ENCODE data around the gene ZMYND11. TPM values are rescaled to one million over a fixed set of nuclear protein-coding genes. Genes with fewer than 3 reads are reported as not detected.

Gene ZMYND11
- total and polyA plus RNA-seq, 9 of the 15 experiments (the other 6 are each of a cell fraction or from before 2014, with no cell fraction given): 2.7 to 13.8 (median 8.8) TPM

DNA sequence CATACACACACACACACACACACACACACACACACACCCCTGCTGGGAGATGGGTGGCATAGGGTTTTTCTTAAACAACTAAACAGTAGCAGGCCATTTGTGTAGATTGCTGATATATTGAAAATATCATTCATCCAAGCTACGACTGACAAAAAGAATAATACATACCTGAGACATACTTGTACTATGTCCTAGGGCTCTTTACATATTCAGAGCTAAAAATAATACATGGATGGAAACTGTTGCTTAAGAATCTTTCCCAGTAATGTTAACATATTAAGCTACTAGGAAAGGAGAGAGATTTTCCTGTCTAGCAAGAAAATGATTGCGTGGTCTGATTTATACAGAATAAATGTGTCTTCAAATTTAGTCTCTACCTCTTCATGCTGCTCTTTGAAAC, 46.0 kb upstream of the ZMYND11 start:
- Histone ChIP-seq H3K27ac (ENCODE audit: extremely low read depth, low read depth, low read length) (no peak overlapping the region), H3K36me3 (ENCODE audit: control insufficient read depth, insufficient read depth, low read length) (no peaks in the 10 kb centered on the region), H3K4me2 (ENCODE audit: insufficient read depth, low read length) (no peak overlapping the region), H3K9me3 (replicated peaks; ENCODE audit: control insufficient read depth, insufficient read depth, low read depth, low read length) (no peaks in the 10 kb centered on the region), H3K9ac (ENCODE audit: insufficient read depth in 1 of 2, low read depth in 2 of 2, low read length in 2 of 2) (no peak overlapping the region), H2AFZ (ENCODE audit: low read depth, low read length) (no peak overlapping the region), H3K9me1 (ENCODE audit: control insufficient read depth, insufficient read depth, low read length) (no peaks in the 10 kb centered on the region), H3K79me2 (ENCODE audit: control insufficient read depth, insufficient read depth, low read length) (no peaks in the 10 kb centered on the region), H3K4me3 (no peak overlapping the region), H3K27me3 (ENCODE audit: control insufficient read depth in 2 of 2, insufficient read depth in 2 of 2, low read length in 2 of 2) (peaks cover 0 to 7% of the 10 kb centered on the region in 2 experiments; a peak in 2 of 5 replicates), H4K20me1 (replicated peaks; ENCODE audit: control insufficient read depth, insufficient read depth, low read length) (no peaks in the 10 kb centered on the region; the same call in 1 of the 2 replicates), H3K4me1 (replicated peaks in 1 of 2; ENCODE audit: control insufficient read depth in 2 of 2, insufficient read depth in 2 of 2, low read length in 2 of 2) (peaks cover 6 to 10% of the 10 kb centered on the region in 2 experiments; a peak in 3 of 5 replicates)
- BruUV-seq (replicated peaks): no TSS peak
- intact Hi-C loops (cut with micrococcal nuclease) (no loop called here), in situ Hi-C loops (cut with MboI) (no loop called here)
- no peak for FAIRE-seq
- CTCF ChIA-PET (ENCODE audit: low intra/inter-chr PET ratio): no interaction called here
- no peak for DNase-seq (ENCODE audit: extremely low read depth in 1 of 4, low spot score in 3 of 4)
- ATAC-seq: no peak
- TF ChIP-seq ZNF668 (CRISPR knock-in tag; IDR thresholded peaks at IDR 0.05): no peak
- TF ChIP-seq ZNF77 (CRISPR knock-in tag; IDR thresholded peaks at IDR 0.05): no peak
- TF ChIP-seq, protein P1, sequence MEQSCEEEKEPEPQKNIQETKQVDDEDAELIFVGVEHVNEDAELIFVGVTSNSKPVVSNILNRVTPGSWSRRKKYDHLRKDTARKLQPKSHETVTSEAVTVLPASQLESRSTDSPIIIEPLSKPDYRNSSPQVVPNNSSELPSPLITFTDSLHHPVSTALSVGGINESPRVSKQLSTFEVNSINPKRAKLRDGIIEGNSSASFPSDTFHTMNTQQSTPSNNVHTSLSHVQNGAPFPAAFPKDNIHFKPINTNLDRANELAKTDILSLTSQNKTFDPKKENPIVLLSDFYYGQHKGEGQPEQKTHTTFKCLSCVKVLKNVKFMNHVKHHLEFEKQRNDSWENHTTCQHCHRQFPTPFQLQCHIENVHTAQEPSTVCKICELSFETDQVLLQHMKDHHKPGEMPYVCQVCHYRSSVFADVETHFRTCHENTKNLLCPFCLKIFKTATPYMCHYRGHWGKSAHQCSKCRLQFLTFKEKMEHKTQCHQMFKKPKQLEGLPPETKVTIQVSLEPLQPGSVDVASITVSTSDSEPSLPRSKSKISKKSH (CRISPR knock-in tag; IDR thresholded peaks at IDR 0.05): no peak
- TF ChIP-seq, protein P2, sequence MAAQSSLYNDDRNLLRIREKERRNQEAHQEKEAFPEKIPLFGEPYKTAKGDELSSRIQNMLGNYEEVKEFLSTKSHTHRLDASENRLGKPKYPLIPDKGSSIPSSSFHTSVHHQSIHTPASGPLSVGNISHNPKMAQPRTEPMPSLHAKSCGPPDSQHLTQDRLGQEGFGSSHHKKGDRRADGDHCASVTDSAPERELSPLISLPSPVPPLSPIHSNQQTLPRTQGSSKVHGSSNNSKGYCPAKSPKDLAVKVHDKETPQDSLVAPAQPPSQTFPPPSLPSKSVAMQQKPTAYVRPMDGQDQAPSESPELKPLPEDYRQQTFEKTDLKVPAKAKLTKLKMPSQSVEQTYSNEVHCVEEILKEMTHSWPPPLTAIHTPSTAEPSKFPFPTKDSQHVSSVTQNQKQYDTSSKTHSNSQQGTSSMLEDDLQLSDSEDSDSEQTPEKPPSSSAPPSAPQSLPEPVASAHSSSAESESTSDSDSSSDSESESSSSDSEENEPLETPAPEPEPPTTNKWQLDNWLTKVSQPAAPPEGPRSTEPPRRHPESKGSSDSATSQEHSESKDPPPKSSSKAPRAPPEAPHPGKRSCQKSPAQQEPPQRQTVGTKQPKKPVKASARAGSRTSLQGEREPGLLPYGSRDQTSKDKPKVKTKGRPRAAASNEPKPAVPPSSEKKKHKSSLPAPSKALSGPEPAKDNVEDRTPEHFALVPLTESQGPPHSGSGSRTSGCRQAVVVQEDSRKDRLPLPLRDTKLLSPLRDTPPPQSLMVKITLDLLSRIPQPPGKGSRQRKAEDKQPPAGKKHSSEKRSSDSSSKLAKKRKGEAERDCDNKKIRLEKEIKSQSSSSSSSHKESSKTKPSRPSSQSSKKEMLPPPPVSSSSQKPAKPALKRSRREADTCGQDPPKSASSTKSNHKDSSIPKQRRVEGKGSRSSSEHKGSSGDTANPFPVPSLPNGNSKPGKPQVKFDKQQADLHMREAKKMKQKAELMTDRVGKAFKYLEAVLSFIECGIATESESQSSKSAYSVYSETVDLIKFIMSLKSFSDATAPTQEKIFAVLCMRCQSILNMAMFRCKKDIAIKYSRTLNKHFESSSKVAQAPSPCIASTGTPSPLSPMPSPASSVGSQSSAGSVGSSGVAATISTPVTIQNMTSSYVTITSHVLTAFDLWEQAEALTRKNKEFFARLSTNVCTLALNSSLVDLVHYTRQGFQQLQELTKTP (IDR thresholded peaks at IDR 0.05; ENCODE audit: low read depth in 1 of 2, partially characterized antibody in 2 of 2): no peak
- no peak for TF ChIP-seq ZNF354B (CRISPR knock-in tag; IDR thresholded peaks at IDR 0.05)
- no peak for TF ChIP-seq ZBTB43 (CRISPR knock-in tag; IDR thresholded peaks at IDR 0.05)
- TF ChIP-seq SNIP1 (IDR thresholded peaks at IDR 0.05; ENCODE audit: low read depth): no peak
- TF ChIP-seq JUN (IDR thresholded peaks at IDR 0.05; ENCODE audit: borderline replicate concordance, low read depth, low read length): no peak
- no peak for TF ChIP-seq JUN (CRISPR knock-in tag; IDR thresholded peaks at IDR 0.05; ENCODE audit: borderline replicate concordance)
- 0% methylated on average over 2 of the region's 2 CpGs for WGBS (ENCODE audit: insufficient coverage, low coverage, missing lambda C conversion rate)
- POLR2A ChIA-PET: no interaction called here

All from K562 (cell line).